ENCODE data around the gene FIBP.

FIBP gene

DNA sequence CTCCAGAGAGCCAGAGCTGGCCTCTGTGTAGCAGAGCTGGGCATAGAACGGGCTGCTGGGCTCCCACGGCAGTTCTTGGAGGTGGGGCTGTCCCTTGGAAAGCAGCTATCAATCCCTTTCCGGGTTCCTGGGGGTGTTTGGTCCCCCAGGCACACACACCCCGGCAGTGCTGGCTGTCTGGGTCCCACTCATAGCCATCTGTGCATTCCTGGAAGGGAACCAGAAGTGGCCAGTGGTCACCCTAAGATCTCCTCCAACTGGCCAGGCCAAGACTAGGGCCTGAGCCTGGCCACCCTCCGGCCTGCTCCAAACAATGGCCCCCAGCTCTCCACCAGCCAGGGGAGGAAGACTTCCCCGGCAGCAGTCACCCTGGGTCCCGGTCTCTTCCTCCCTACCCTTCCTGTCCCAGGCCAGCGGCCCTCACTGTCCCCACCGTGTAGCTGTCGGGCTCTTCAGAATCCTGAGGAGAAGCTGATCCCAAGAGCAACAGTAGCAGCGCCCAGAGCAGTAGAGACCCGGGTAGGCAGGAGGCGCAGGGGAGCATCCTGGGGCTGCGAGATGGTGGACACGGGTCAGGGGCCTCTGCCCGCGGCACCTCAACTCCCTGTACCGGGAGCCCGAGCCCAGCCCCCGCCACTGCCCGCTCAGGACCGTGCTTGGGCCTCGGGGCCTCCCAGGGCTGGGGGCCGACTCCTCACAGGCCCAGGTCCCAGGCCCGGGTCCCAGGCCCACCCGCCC, 16.3 kb downstream of the FIBP start:
- no peak for DNase-seq (ENCODE audit: low read depth in 1 of 2, low spot score in 1 of 2)

- DNase-seq (ENCODE audit: low read depth in 1 of 2, low spot score in 1 of 2): no peak
These were observed 17.3 kb downstream of the FIBP start for GRCh38 chr11:65870706-65871681.

- DNase-seq (ENCODE audit: low read depth in 1 of 2, low spot score in 1 of 2): no peak
These were observed 18.0 kb downstream of the FIBP start for GRCh38 chr11:65870307-65870658.

DNA sequence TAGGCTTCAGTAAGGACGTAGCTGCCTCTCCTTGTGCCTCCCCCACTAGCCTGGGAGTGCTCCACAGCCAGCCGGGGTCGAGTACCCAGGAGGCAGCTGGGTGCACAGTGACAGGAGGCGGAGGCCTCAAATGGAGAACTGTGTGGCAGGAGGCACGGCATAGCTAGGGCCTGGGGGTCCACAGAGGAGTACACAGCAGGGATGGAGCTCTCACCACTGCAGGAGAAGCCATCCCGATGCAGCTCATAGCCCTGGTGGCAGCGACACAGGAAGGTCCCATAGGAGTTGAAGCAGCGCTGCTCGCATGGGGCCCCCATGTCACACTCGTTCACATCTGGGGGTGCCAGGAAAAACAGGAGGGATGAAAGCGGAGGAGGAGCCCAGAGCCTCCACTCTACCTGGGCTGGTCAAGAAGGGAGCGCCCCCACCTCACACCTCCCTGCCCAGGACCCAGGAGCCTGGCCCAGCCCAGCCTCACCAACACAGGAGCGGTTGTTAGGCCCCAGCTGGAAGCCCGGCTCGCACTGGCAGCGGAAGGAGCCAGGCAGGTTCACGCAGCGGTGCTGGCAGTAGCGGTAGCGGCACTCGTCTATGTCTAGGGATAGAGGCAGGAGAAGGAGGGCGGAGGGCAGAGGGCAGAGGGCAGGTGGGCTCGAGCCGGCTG, 18.5 kb downstream of the FIBP start:
- no peak for DNase-seq (ENCODE audit: low read depth in 1 of 2, low spot score in 1 of 2)

- no peak for DNase-seq (ENCODE audit: low read depth in 1 of 2, low spot score in 1 of 2)
These were observed 19.4 kb downstream of the FIBP start for GRCh38 chr11:65868907-65869306.

GRCh38 chr11:65868076-65868667, 20.1 kb downstream of the FIBP start:
- no peak for DNase-seq (ENCODE audit: low read depth in 1 of 2, low spot score in 1 of 2)

GRCh38 chr11:65867284-65868071, 20.8 kb downstream of the FIBP start:
- no peak for DNase-seq (ENCODE audit: low read depth in 1 of 2, low spot score in 1 of 2)

DNA sequence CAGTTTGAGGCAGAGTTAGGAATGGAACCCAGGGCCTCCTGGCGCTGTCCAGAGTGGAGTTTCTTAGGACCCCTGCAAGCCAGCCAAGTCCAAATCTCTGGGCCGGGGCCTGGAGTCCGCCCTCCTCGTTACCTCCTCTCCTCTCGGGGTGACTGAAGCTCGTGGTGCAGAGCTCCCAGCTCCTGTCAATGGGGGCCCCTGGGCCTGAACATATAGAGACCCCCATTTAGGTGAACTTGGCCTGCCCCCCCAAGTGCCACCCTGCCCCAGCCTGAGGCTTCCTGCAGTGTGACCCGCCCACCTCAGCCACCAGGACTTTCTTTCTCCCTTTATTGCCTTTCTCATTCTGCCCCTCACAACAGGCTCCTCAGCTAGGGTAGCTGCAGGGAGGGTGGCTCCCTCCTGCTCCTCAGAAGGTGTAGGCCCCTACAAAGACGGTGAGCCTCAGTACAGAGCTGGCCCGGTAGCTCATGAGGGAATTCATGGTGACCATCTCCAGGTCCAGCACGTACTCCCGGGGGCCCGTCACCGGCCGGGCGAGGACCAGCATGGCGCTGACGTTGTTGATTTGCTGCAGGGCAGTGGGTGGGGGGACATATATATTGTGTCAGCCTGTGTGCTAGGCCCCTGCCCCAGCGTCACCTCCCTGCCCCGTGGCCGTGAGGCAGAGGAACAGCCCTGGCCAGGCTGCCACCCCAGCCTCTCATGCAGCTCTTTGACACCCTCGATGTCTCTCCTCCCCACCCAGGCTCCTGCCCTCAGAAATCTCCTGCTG, 21.6 kb downstream of the FIBP start:
- DNase-seq (ENCODE audit: low read depth in 1 of 2, low spot score in 1 of 2): no peak

- DNase-seq (ENCODE audit: low read depth in 1 of 2, low spot score in 1 of 2): no peak
These were observed 22.6 kb downstream of the FIBP start for GRCh38 chr11:65865550-65866172.

GRCh38 chr11:65864706-65865471, 23.4 kb downstream of the FIBP start:
- no peak for DNase-seq (ENCODE audit: low read depth in 1 of 2, low spot score in 1 of 2)

GRCh38 chr11:65863889-65864705, 24.2 kb downstream of the FIBP start:
- no peak for DNase-seq (ENCODE audit: low read depth in 1 of 2, low spot score in 1 of 2)

GRCh38 chr11:65862941-65863888, 25.1 kb downstream of the FIBP start:
- DNase-seq (ENCODE audit: low read depth in 1 of 2, low spot score in 1 of 2): no peak

DNA sequence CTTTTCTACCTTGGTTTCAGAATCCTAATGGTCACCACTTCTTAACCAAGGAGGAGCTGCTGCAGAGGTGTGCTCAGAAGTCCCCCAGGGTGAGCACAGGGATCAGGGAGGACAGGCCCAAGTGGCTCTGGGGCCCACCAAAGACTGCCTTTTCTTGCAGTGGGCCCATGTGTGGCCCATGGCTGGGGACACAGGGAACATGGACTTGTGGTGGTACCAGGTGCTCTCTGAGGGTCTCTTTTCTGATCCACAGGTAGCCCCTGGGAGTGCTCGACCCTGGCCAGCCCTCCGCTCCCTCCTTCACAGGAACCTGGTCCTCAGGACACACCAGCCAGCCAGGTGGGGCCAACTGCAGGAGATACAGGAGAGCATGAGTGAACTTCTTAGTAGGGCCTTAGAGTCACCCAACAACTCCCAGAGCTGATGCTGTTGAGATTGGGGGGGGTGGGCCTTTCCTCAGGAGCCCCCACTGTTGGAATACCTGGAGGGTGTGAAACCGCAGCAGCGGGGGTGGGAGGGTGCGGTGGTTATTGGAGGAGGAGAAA, 26.0 kb downstream of the FIBP start:
- DNase-seq (ENCODE audit: low read depth in 1 of 2, low spot score in 1 of 2): no peak

DNA sequence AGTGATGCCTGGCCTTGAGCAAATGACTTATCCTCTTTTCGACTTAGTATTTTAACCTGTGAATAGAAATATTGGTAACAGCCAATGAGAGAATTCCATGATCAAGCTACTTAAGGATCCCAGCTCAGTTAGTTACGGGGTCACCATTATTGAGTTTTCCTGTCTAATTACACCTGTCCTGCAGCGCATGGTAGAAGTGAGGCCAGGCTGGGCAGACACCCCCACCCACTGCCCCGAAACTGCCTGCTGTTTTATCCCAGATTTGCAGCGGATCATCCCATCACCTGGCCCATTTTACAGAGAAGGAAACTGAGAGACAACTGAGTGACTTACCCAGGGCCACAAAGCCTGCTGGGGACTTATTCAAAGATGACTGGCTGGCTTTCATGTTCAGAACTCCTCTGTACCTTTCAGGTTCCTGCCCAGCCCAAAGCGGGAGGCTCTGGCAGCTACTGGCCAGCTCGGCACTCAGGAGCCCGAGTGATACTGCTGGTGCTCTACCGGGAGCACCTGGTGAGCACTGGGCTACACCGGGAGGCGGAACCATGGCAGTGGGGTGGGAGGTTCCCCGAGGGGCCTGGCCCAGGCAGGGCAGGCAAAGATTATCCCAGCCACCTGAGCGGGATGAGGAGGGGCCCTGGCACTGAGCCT, 26.6 kb downstream of the FIBP start:
- DNase-seq (ENCODE audit: low read depth in 1 of 2, low spot score in 1 of 2): no peak

DNA sequence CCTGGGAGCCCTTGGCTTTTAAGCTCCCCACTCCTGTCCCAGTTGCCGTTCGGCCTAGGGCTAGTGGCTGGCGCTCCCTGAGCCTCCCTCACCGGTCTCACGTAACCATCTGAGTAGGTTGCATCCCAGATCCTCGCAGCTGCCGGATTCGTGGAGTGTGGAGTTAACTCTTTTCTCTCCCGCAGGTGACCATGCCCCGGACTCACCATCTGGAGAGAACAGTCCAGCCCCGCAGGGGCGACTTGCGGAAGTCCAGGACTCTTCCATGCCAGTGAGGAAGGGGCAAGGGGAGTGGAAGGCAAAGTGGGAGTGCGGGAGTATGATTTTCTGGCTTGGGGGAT, 27.1 kb downstream of the FIBP start:
- no peak for DNase-seq (ENCODE audit: low read depth in 1 of 2, low spot score in 1 of 2)
